Measurements from ENCODE around the gene NCAPD2. TPM values are rescaled to one million over a fixed set of nuclear protein-coding genes. Genes with fewer than 3 reads are reported as not detected.
"Not testable (repeated sequence)": the region's sequence is repeated elsewhere in the genome, so short reads cannot be mapped to it uniquely, and the experiment has no call there.

The NCAPD2 gene
- total RNA-seq, 1 donor from 2014 or later, result 113 TPM

DNA sequence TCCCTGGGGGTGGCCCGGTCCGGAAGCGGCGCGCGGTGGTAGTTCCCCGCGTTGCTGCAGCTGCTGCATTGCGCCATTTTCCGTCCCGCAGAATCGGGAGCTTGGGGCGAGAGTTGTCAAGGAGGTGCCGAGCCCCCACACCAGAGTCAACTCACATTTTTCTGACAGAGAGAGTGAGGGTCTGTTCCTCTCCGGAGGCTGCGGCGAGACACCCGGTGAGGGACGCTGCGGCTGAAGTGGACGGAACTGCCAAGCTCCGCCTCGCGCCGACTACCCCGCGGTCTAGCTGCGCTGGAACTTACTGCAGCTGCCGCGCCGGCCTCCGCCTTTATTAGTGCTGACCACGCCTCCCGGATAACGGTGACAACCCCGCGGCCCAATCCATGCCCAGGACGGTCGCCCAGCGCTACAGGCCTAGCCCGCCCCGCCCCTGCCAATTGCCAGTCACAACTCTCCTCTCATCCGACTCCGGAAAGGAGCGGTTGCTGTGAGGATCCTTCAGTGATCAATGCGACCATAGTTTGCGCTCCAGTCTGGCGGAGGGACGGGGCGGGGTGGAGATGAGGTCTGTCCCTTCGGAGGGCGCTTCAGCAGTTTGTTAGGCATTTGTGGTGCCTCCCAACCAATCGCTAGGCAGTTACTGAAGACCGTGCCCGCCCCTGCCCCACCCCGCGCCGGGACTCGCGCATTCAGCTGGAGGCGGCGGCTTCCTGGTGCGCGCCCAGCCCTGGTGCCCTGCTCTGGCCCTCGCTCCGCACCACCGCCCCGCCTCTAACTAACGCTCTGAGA is 23.3 kb upstream of the NCAPD2 start, which contains the start of gene VAMP1:
VAMP1 (minus strand) TSS at position 303 of the 789 bp plus-strand sequence; CDS start at position 157, 146 bp downstream.
- H3K27ac ChIP-seq, result peak within 1 kb of the TSS; percentile 68
- H3K4me1 ChIP-seq, result peaks cover 12% of the 10 kb centered on the region
- no peaks in the 10 kb centered on the region for H3K9me3 Mint-ChIP-seq

GRCh38 chr12:6471989-6472360 is 21.9 kb upstream of the NCAPD2 start:
- no peaks in the 10 kb centered on the region for H3K36me3 Mint-ChIP-seq
- H3K27ac Mint-ChIP-seq, result no peak overlapping the region
- Histone ChIP-seq H3K36me3 (no peaks in the 10 kb centered on the region), H3K27ac (no peak overlapping the region), H3K4me1 (peaks cover 12% of the 10 kb centered on the region), H3K9ac (no peak overlapping the region), H3K27me3 (no peaks in the 10 kb centered on the region), H3K4me3 (no peak overlapping the region), H3K4me2 (no peak overlapping the region), H2AFZ (replicated peaks) (no peak overlapping the region), H3F3A (ENCODE audit: low read depth) (peaks cover 16% of the 10 kb centered on the region), H3K9me3 (ENCODE audit: low read depth) (no peaks in the 10 kb centered on the region), H4K20me1 (ENCODE audit: low read depth) (no peaks in the 10 kb centered on the region), H3K79me2 (ENCODE audit: low read depth) (peaks cover 18% of the 10 kb centered on the region)
- DNase-seq (ENCODE audit: low spot score), result no peak
- H3K9me3 Mint-ChIP-seq, result peaks cover 7% of the 10 kb centered on the region
- no peak for TF ChIP-seq EZH2 (IDR thresholded peaks at IDR 0.05)
- no peak for TF ChIP-seq EZH2phosphoT487 (IDR thresholded peaks at IDR 0.05)
- no peak for TF ChIP-seq CTCF (IDR thresholded peaks at IDR 0.05)
- peaks cover 23% of the 10 kb centered on the region for H3K4me1 Mint-ChIP-seq
- H3K27me3 Mint-ChIP-seq (ENCODE audit: insufficient read depth, low read depth), result peaks cover 7% of the 10 kb centered on the region
- peak overlapping the region; percentile 0 for H3K4me3 Mint-ChIP-seq

More for the DNA sequence above, 23.3 kb upstream of the NCAPD2 start, which contains the start of gene VAMP1:
- Histone ChIP-seq H3K4me2 (peak within 1 kb of the TSS; percentile 86), H3K9ac (peak within 1 kb of the TSS; percentile 75), H3F3A (ENCODE audit: low read depth) (peaks cover 23% of the 10 kb centered on the region), H4K20me1 (ENCODE audit: low read depth) (no peaks in the 10 kb centered on the region), H3K36me3 (no peaks in the 10 kb centered on the region), H3K9me3 (ENCODE audit: low read depth) (no peaks in the 10 kb centered on the region), H3K27me3 (no peaks in the 10 kb centered on the region), H3K4me3 (peak within 1 kb of the TSS; percentile 80), H2AFZ (replicated peaks) (peak within 1 kb of the TSS; percentile 67), H3K79me2 (ENCODE audit: low read depth) (peaks cover 18% of the 10 kb centered on the region)
- peak; percentile 100 for DNase-seq (ENCODE audit: low spot score)
- peaks cover 24% of the 10 kb centered on the region for H3K4me1 Mint-ChIP-seq
- TF ChIP-seq EZH2phosphoT487 (IDR thresholded peaks at IDR 0.05), result no peak
- TF ChIP-seq EZH2 (IDR thresholded peaks at IDR 0.05), result no peak
- TF ChIP-seq CTCF (IDR thresholded peaks at IDR 0.05), result no peak
- peak within 1 kb of the TSS; percentile 88 for H3K4me3 Mint-ChIP-seq
- peak within 1 kb of the TSS; percentile 82 for H3K27ac Mint-ChIP-seq
- no peaks in the 10 kb centered on the region for H3K36me3 Mint-ChIP-seq
- H3K27me3 Mint-ChIP-seq (ENCODE audit: insufficient read depth, low read depth), result peaks cover 7% of the 10 kb centered on the region

DNA sequence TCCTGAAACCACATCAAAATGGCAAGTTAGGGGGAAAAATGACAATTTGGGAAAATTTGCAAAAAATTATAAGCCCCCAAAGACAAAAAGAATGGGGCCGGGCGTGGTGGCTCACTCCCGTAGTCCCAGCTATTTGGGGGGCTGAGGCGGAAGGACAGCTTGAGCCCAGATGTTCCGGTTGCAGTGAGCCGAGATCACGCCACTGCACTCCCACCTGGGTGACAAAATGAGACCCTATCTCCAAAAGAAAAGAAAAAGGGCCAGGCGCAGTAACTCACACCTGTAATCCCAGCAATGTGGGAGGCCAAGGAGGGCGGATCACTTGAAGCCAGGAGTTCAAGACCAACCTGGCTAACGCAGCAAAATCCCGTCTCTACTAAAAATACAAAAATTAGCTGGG is 21.4 kb upstream of the NCAPD2 start:
- peaks cover 23% of the 10 kb centered on the region for H3K4me1 Mint-ChIP-seq
- no peak for TF ChIP-seq CTCF (IDR thresholded peaks at IDR 0.05)
- Histone ChIP-seq H4K20me1 (ENCODE audit: low read depth) (no peaks in the 10 kb centered on the region), H3K9me3 (ENCODE audit: low read depth) (no peaks in the 10 kb centered on the region), H3K27me3 (no peaks in the 10 kb centered on the region), H3K4me1 (peaks cover 12% of the 10 kb centered on the region), H3K4me2 (no peak overlapping the region), H3K79me2 (ENCODE audit: low read depth) (peaks cover 18% of the 10 kb centered on the region), H2AFZ (replicated peaks) (no peak overlapping the region), H3K27ac (no peak overlapping the region), H3K4me3 (no peak overlapping the region), H3K9ac (no peak overlapping the region), H3K36me3 (no peaks in the 10 kb centered on the region), H3F3A (ENCODE audit: low read depth) (peaks cover 16% of the 10 kb centered on the region)
- no peaks in the 10 kb centered on the region for H3K36me3 Mint-ChIP-seq
- H3K4me3 Mint-ChIP-seq, result no peak overlapping the region
- no peak overlapping the region for H3K27ac Mint-ChIP-seq
- H3K27me3 Mint-ChIP-seq (ENCODE audit: insufficient read depth, low read depth), result peaks cover 7% of the 10 kb centered on the region
- no peak for DNase-seq (ENCODE audit: low spot score)
- peaks cover 9% of the 10 kb centered on the region for H3K9me3 Mint-ChIP-seq

GRCh38 chr12:6475233-6475975 is 18.5 kb upstream of the NCAPD2 start:
- H3K4me1 ChIP-seq; H3K9me3 Mint-ChIP-seq; H3K9me3 ChIP-seq (ENCODE audit: low read depth); H3K27ac ChIP-seq; H3K36me3 Mint-ChIP-seq; H3K4me3 Mint-ChIP-seq; H2AFZ ChIP-seq (replicated peaks); H3K4me3 ChIP-seq; H3K79me2 ChIP-seq (ENCODE audit: low read depth); H3K27ac Mint-ChIP-seq; H3K36me3 ChIP-seq; DNase-seq (ENCODE audit: low spot score); H3K27me3 Mint-ChIP-seq (ENCODE audit: insufficient read depth, low read depth); H3K27me3 ChIP-seq; H3K9ac ChIP-seq; H4K20me1 ChIP-seq (ENCODE audit: low read depth); H3K4me1 Mint-ChIP-seq; H3K4me2 ChIP-seq: not testable (repeated sequence)
- peaks cover 16% of the 10 kb centered on the region for H3F3A ChIP-seq (ENCODE audit: low read depth)

Measured in neural progenitor cell (in vitro differentiated cells).